ENCODE results near the gene ZMYND10. TPM values are rescaled to one million over a fixed set of nuclear protein-coding genes. Genes with fewer than 3 reads are reported as not detected.
A peak's percentile ranks its signal among the peaks of the same experiment; 100 is the strongest.

Gene ZMYND10
- total and polyA plus RNA-seq, 2 experiments from 2014 or later, result 0.29 to 0.31 TPM

DNA sequence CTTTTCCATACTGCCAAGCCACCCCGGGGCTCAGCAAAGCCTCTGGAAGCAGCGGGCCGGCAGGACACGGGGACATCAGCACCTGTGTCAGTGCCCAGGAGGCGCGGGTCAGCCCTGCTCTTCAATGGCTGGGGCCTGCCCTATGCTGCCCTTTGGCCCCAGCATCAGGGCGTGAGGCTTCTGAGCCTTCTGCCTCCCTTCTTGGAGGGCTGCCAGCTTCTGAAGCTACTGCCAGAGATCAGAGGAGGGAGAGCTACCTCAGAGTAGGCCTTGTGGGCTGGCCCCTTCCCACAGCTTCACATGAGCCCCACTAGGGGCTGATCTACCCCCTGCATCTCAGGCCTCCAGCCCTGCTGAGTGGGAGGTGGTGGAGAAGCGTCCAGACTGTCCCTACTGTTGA, 26.8 kb upstream of the ZMYND10 start:
- Mint-ChIP-seq H3K4me3 (no peak overlapping the region; the same call in 2 of the 3 replicates), H3K4me1 (peaks cover 31% of the 10 kb centered on the region), H3K9me3 (no peaks in the 10 kb centered on the region; the same call in 2 of the 3 replicates), H3K27me3 (ENCODE audit: insufficient read depth, low read depth, poor library complexity) (peaks cover 19% of the 10 kb centered on the region), H3K27ac (no peak overlapping the region; the same call in 1 of the 2 replicates), H3K36me3 (ENCODE audit: low read depth) (no peaks in the 10 kb centered on the region; the same call in 2 of the 3 replicates)
- Histone ChIP-seq H4K20me1 (replicated peaks; ENCODE audit: insufficient read depth) (no peaks in the 10 kb centered on the region), H3K27me3 (ENCODE audit: insufficient read depth) (no peaks in the 10 kb centered on the region), H3K79me2 (replicated peaks; ENCODE audit: insufficient read depth) (no peaks in the 10 kb centered on the region), H3K27ac (ENCODE audit: low read depth) (no peak overlapping the region), H3K4me1 (ENCODE audit: insufficient read depth) (peaks cover 11% of the 10 kb centered on the region), H3K36me3 (ENCODE audit: insufficient read depth) (no peaks in the 10 kb centered on the region), H3K4me2 (peak overlapping the region; percentile 67; the same call in 1 of the 2 replicates), H2AFZ (no peak overlapping the region), H3K4me3 (no peak overlapping the region), H3K9me2 (ENCODE audit: insufficient read depth) (no peaks in the 10 kb centered on the region), H3F3A (replicated peaks; ENCODE audit: low read depth) (no peaks in the 10 kb centered on the region)
- TF ChIP-seq, protein P1, sequence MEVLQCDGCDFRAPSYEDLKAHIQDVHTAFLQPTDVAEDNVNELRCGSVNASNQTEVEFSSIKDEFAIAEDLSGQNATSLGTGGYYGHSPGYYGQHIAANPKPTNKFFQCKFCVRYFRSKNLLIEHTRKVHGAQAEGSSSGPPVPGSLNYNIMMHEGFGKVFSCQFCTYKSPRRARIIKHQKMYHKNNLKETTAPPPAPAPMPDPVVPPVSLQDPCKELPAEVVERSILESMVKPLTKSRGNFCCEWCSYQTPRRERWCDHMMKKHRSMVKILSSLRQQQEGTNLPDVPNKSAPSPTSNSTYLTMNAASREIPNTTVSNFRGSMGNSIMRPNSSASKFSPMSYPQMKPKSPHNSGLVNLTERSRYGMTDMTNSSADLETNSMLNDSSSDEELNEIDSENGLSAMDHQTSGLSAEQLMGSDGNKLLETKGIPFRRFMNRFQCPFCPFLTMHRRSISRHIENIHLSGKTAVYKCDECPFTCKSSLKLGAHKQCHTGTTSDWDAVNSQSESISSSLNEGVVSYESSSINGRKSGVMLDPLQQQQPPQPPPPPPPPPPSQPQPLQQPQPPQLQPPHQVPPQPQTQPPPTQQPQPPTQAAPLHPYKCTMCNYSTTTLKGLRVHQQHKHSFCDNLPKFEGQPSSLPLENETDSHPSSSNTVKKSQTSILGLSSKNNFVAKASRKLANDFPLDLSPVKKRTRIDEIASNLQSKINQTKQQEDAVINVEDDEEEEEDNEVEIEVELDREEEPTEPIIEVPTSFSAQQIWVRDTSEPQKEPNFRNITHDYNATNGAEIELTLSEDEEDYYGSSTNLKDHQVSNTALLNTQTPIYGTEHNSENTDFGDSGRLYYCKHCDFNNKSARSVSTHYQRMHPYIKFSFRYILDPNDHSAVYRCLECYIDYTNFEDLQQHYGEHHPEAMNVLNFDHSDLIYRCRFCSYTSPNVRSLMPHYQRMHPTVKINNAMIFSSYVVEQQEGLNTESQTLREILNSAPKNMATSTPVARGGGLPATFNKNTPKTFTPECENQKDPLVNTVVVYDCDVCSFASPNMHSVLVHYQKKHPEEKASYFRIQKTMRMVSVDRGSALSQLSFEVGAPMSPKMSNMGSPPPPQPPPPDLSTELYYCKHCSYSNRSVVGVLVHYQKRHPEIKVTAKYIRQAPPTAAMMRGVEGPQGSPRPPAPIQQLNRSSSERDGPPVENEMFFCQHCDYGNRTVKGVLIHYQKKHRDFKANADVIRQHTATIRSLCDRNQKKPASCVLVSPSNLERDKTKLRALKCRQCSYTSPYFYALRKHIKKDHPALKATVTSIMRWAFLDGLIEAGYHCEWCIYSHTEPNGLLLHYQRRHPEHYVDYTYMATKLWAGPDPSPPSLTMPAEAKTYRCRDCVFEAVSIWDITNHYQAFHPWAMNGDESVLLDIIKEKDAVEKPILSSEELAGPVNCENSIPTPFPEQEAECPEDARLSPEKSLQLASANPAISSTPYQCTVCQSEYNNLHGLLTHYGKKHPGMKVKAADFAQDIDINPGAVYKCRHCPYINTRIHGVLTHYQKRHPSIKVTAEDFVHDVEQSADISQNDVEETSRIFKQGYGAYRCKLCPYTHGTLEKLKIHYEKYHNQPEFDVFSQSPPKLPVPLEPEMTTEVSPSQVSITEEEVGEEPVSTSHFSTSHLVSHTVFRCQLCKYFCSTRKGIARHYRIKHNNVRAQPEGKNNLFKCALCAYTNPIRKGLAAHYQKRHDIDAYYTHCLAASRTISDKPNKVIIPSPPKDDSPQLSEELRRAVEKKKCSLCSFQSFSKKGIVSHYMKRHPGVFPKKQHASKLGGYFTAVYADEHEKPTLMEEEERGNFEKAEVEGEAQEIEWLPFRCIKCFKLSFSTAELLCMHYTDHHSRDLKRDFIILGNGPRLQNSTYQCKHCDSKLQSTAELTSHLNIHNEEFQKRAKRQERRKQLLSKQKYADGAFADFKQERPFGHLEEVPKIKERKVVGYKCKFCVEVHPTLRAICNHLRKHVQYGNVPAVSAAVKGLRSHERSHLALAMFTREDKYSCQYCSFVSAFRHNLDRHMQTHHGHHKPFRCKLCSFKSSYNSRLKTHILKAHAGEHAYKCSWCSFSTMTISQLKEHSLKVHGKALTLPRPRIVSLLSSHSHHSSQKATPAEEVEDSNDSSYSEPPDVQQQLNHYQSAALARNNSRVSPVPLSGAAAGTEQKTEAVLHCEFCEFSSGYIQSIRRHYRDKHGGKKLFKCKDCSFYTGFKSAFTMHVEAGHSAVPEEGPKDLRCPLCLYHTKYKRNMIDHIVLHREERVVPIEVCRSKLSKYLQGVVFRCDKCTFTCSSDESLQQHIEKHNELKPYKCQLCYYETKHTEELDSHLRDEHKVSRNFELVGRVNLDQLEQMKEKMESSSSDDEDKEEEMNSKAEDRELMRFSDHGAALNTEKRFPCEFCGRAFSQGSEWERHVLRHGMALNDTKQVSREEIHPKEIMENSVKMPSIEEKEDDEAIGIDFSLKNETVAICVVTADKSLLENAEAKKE (CRISPR knock-in tag; IDR thresholded peaks at IDR 0.05), result no peak
- TF ChIP-seq EZH2phosphoT487 (IDR thresholded peaks at IDR 0.05; ENCODE audit: unreplicated experiment) (no peak), POLR2AphosphoS5 (IDR thresholded peaks at IDR 0.05; ENCODE audit: low read depth) (no peak), JUNB (IDR thresholded peaks at IDR 0.05; ENCODE audit: unreplicated experiment) (no peak), STAT1 (IDR thresholded peaks at IDR 0.05; ENCODE audit: unreplicated experiment) (no peak), EZH2 (IDR thresholded peaks at IDR 0.05; ENCODE audit: low read depth, unreplicated experiment) (no peak), ZNF114 (CRISPR knock-in tag; IDR thresholded peaks at IDR 0.05) (no peak), CREB1 (CRISPR knock-in tag; IDR thresholded peaks at IDR 0.05; ENCODE audit: low read depth) (no peak), ZNF331 (CRISPR knock-in tag; IDR thresholded peaks at IDR 0.05; ENCODE audit: low read depth) (no peak), NANOG (IDR thresholded peaks at IDR 0.05; ENCODE audit: borderline replicate concordance) (no peak)
- TF ChIP-seq, protein P2, sequence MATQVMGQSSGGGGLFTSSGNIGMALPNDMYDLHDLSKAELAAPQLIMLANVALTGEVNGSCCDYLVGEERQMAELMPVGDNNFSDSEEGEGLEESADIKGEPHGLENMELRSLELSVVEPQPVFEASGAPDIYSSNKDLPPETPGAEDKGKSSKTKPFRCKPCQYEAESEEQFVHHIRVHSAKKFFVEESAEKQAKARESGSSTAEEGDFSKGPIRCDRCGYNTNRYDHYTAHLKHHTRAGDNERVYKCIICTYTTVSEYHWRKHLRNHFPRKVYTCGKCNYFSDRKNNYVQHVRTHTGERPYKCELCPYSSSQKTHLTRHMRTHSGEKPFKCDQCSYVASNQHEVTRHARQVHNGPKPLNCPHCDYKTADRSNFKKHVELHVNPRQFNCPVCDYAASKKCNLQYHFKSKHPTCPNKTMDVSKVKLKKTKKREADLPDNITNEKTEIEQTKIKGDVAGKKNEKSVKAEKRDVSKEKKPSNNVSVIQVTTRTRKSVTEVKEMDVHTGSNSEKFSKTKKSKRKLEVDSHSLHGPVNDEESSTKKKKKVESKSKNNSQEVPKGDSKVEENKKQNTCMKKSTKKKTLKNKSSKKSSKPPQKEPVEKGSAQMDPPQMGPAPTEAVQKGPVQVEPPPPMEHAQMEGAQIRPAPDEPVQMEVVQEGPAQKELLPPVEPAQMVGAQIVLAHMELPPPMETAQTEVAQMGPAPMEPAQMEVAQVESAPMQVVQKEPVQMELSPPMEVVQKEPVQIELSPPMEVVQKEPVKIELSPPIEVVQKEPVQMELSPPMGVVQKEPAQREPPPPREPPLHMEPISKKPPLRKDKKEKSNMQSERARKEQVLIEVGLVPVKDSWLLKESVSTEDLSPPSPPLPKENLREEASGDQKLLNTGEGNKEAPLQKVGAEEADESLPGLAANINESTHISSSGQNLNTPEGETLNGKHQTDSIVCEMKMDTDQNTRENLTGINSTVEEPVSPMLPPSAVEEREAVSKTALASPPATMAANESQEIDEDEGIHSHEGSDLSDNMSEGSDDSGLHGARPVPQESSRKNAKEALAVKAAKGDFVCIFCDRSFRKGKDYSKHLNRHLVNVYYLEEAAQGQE (IDR thresholded peaks at IDR 0.05; ENCODE audit: unreplicated experiment), result no peak
- TF ChIP-seq, protein P3, sequence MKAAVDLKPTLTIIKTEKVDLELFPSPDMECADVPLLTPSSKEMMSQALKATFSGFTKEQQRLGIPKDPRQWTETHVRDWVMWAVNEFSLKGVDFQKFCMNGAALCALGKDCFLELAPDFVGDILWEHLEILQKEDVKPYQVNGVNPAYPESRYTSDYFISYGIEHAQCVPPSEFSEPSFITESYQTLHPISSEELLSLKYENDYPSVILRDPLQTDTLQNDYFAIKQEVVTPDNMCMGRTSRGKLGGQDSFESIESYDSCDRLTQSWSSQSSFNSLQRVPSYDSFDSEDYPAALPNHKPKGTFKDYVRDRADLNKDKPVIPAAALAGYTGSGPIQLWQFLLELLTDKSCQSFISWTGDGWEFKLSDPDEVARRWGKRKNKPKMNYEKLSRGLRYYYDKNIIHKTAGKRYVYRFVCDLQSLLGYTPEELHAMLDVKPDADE (IDR thresholded peaks at IDR 0.05), result no peak
- TF ChIP-seq, protein P4, sequence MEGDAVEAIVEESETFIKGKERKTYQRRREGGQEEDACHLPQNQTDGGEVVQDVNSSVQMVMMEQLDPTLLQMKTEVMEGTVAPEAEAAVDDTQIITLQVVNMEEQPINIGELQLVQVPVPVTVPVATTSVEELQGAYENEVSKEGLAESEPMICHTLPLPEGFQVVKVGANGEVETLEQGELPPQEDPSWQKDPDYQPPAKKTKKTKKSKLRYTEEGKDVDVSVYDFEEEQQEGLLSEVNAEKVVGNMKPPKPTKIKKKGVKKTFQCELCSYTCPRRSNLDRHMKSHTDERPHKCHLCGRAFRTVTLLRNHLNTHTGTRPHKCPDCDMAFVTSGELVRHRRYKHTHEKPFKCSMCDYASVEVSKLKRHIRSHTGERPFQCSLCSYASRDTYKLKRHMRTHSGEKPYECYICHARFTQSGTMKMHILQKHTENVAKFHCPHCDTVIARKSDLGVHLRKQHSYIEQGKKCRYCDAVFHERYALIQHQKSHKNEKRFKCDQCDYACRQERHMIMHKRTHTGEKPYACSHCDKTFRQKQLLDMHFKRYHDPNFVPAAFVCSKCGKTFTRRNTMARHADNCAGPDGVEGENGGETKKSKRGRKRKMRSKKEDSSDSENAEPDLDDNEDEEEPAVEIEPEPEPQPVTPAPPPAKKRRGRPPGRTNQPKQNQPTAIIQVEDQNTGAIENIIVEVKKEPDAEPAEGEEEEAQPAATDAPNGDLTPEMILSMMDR (conservative IDR thresholded peaks at IDR 0.05; ENCODE audit: low read depth in 2 of 2), result no peak
- ATAC-seq, result peak; percentile 15
- DNase-seq (ENCODE audit: low spot score), result no peak

Measured in GM23338 (cell line).